ENCODE measurements around the gene EMC10.

DNA sequence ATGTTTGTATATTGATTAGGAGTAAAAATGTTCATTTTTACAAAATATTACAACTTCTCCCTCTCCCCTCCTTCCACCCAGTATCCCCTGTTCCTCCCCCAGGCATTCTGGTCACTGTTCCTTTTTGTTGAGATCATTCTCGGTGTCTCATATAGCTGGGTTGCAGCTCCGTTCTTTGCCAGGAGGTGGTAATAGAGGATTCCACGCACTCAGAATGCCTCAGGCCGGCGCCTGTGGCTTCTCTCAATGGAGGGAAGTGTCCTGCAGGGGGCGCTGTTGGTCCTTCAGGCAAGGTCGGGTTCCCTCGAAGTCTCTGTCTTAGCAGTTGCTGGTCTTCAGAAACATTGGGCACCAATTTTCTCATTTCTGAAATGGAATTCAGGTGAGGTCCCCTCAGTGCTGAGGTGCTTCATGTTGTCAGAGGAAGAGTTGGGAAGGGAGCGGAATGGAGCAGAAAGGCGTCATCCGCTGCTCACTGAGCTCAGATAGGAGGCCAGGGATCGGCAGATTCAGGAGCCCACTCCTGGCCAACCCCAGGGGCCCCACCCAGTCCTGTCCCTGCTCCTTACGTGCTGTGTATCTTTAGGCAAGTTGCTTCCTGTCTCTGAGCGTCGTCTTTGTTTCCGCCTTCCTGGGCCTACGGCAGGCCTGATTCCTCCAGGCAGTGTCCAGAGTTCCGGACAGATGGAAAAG, 10.7 kb downstream of the EMC10 start:
- TF ChIP-seq CTCF (IDR thresholded peaks at IDR 0.05) (peak in 2 of 4 experiments; percentile 16 to 24), POLR2A (IDR thresholded peaks at IDR 0.05) (no peak), POLR2AphosphoS5 (IDR thresholded peaks at IDR 0.05) (no peak)

Measured in prostate gland (tissue), 2 donors.